GM12878 (cell line): ENCODE data around the gene FGFBP1. TPM values are rescaled to one million over a fixed set of nuclear protein-coding genes. Genes with fewer than 3 reads are reported as not detected.

ENCODE experiments used
- ATAC-seq: fragments of 200-7000 bp; cut with Tn5 transposase; 3 replicates; pipeline ENCODE4 v1.9.1; 2020; ENCODE audit warnings: mild to moderate bottlenecking, moderate library complexity
- BruUV-seq: library from RNA; stranded (reverse); fragments of 400-500 nt; replicated peaks from 2 replicates; lab custom pipeline; 2021; lab: Mats Ljungman, UMichigan
- CTCF ChIA-PET: fragments of 300-600 bp; sonication (Branson Sonifier 250); formaldehyde crosslinking; extraction: SDS; loops from one replicate; lab custom pipeline; 2021; ENCODE audit warnings: inconsistent platforms; lab: Yijun Ruan, JAX
- POLR2A ChIA-PET: fragments of 350-600 bp; formaldehyde crosslinking; extraction: SDS; loops from one replicate; lab custom pipeline; 2021; ENCODE audit warnings: inconsistent platforms; lab: Charles Lee
- RAD21 ChIA-PET: fragments of 300-600 bp; sonication (Branson Sonifier 250); formaldehyde crosslinking; loops from one replicate; lab custom pipeline; 2023; ENCODE audit warnings: antibody characterized with exemption; ENCODE audit not compliant: unreplicated experiment; lab: Charles Lee
- SMC1A ChIA-PET: fragments of 300-600 bp; sonication (Branson Sonifier 250); formaldehyde crosslinking; loops from one replicate; lab custom pipeline; 2023; ENCODE audit not compliant: unreplicated experiment, uncharacterized antibody; lab: Charles Lee
- DNase-seq: peaks from one replicate; pipeline ENCODE4 v3.0.0-alpha.2; 2011; ENCODE audit warnings: low read depth, low spot score
- FAIRE-seq: peaks from 3 replicates; lab custom pipeline; 2011; peaks lifted over from hg19 to GRCh38; lab: Jason Lieb, UNC
- H2AFZ ChIP-seq: 2 replicates; pipeline ENCODE4 v1.6.0; 2011; ENCODE audit warnings: low read depth, low read length, control low read depth; ENCODE audit not compliant: control insufficient read depth
- H3K27ac ChIP-seq: 2 replicates; pipeline ENCODE4 v1.5.1; 2011; ENCODE audit warnings: control low read depth; ENCODE audit not compliant: control insufficient read depth, insufficient read depth
- H3K27me3 ChIP-seq, 2 experiments: replicated peaks in 1 of 2; 2 replicates each; pipeline versions ENCODE4 v1.6.0 to v1.6.1; 2011; ENCODE audit warnings: low read length in 1 of 2; ENCODE audit not compliant: control insufficient read depth in 2 of 2, insufficient read depth in 2 of 2
- H3K36me3 ChIP-seq, 2 experiments: 2 replicates each; pipeline ENCODE4 v1.5.1; 2011; ENCODE audit warnings: low read length in 1 of 2; ENCODE audit not compliant: control insufficient read depth in 2 of 2, insufficient read depth in 2 of 2
- H3K4me1 ChIP-seq: 2 replicates; pipeline ENCODE4 v1.6.1; 2011; ENCODE audit warnings: mild to moderate bottlenecking, low read length, moderate library complexity, mixed read lengths; ENCODE audit not compliant: control insufficient read depth, insufficient read depth
- H3K4me2 ChIP-seq: 2 replicates; pipeline ENCODE4 v1.6.0; 2011; ENCODE audit warnings: control low read depth; ENCODE audit not compliant: control insufficient read depth, insufficient read depth
- H3K4me3 ChIP-seq: fragments of 200-600 bp; sonication (generic); 2 replicates; pipeline ENCODE4 v1.5.1; 2016
- H3K79me2 ChIP-seq: 2 replicates; pipeline ENCODE4 v1.6.0; 2011; ENCODE audit warnings: low read length; ENCODE audit not compliant: control insufficient read depth, insufficient read depth
- H3K9ac ChIP-seq: 2 replicates; pipeline ENCODE4 v1.8.0; 2011; ENCODE audit warnings: low read length, control low read depth, mixed read lengths; ENCODE audit not compliant: control insufficient read depth, insufficient read depth
- H3K9me3 ChIP-seq: replicated peaks from 3 replicates; pipeline ENCODE4 v1.5.1; 2011; ENCODE audit warnings: mild to moderate bottlenecking, low read length; ENCODE audit not compliant: control insufficient read depth, insufficient read depth
- H4K20me1 ChIP-seq: 2 replicates; pipeline ENCODE4 v1.6.0; 2011; ENCODE audit not compliant: control insufficient read depth, insufficient read depth
- BCL11A ChIP-seq: IDR thresholded peaks from 2 replicates; pipeline ENCODE4 v1.6.1; 2011; ENCODE audit warnings: low read depth, low read length
- EGR1 ChIP-seq, 2 experiments: IDR thresholded peaks; 1 replicate in 1 of 2; 2 replicates in 1 of 2; pipeline ENCODE4 v1.6.1; 2011 to 2012; ENCODE audit warnings: low read depth in 2 of 2, low read length in 2 of 2, borderline replicate concordance in 1 of 2, mild to moderate bottlenecking in 1 of 2, moderate library complexity in 1 of 2
- RCOR1 ChIP-seq: conservative IDR thresholded peaks from 2 replicates; pipeline ENCODE4 v1.6.1; 2012; ENCODE audit warnings: low read depth, low read length, improper control_type of control experiment
- SIN3A ChIP-seq: IDR thresholded peaks from 2 replicates; pipeline ENCODE4 v1.6.1; 2012; ENCODE audit warnings: low read depth, low read length, improper control_type of control experiment
- STAT1 ChIP-seq: fragments of 450-650 bp; conservative IDR thresholded peaks from 2 replicates; pipeline ENCODE4 v1.6.1; 2014; ENCODE audit warnings: antibody characterized with exemption, mild to moderate bottlenecking
- ZBTB33 ChIP-seq: fragments of 450-650 bp; IDR thresholded peaks from 2 replicates; pipeline ENCODE4 v1.6.1; 2017; ENCODE audit warnings: mild to moderate bottlenecking
- WGBS: methylation state at CpG from one replicate; pipeline ENCODE4 v1.1.6; 2016; ENCODE audit warnings: low lambda C conversion rate; ENCODE audit not compliant: insufficient replicate concordance, insufficient coverage; ENCODE audit errors: missing lambda C conversion rate; 5-methylcytosine and 5-hydroxymethylcytosine counted together
- in situ Hi-C: fragments of 300-500 bp; cut with MboI; formaldehyde crosslinking; loops from 9 replicates; pipeline ENCODE4 v1.14.3; 2018; ENCODE audit warnings: mixed read lengths
- intact Hi-C: fragments of 100-400 bp; cut with micrococcal nuclease; formaldehyde crosslinking; loops from one replicate; pipeline ENCODE4 v1.14.2; 2022; ENCODE audit not compliant: unreplicated experiment
- polyA plus RNA-seq, 11 experiments: library from polyadenylated mRNA; depleted of rRNA in 4 of 11; unstranded in 6 of 11; stranded (reverse) in 5 of 11; fragments of >200 nt; fragmentation: Nextera tagmentation in 4 of 11; fragmentation: Illumina TruSeq in 1 of 11; extraction: Ambion mirVana in 4 of 11; extraction: Trizol in 1 of 11; gene quantifications; 1 replicate in 1 of 11; 2 replicates in 10 of 11; pipeline versions ENCODE4 v1.2.1 to v1.2.3, GENCODE V29; 2011 to 2016; ENCODE audit warnings: inconsistent platforms in 2 of 11, missing spikeins in 2 of 11, low read depth in 1 of 11
- total RNA-seq, 4 experiments: library from RNA; depleted of rRNA in 3 of 4; stranded (reverse); fragments of >200 nt in 3 of 4; fragmentation: Illumina TruSeq in 1 of 4; extraction: Trizol in 1 of 4; gene quantifications; 2 replicates each; pipeline versions ENCODE4 v1.2.1 to v1.2.3, GENCODE V29; 2013 to 2021
- TF ChIP-seq, protein P1 (sequence below): fragments of 150-350 bp; IDR thresholded peaks from 2 replicates; pipeline ENCODE4 v1.6.1; 2016; ENCODE audit warnings: low read depth, low read length

Gene FGFBP1
- total and polyA plus RNA-seq, 10 of the 15 experiments (the other 5 are each of a cell fraction or from before 2014, with no cell fraction given): 0.09 to 0.11 (median 0.09) TPM; not detected in 7

GRCh38 chr4:15910155-15910940 lies 28.2 kb downstream of the FGFBP1 start:
- intact Hi-C loops (no loop called here), in situ Hi-C loops (no loop called here)
- TF ChIP-seq EGR1 (IDR thresholded peaks at IDR 0.05; ENCODE audit: borderline replicate concordance in 1 of 2, low read depth in 2 of 2, low read length in 2 of 2): no peak
- no peak for TF ChIP-seq SIN3A
- no peak for TF ChIP-seq RCOR1
- TF ChIP-seq, protein P1, sequence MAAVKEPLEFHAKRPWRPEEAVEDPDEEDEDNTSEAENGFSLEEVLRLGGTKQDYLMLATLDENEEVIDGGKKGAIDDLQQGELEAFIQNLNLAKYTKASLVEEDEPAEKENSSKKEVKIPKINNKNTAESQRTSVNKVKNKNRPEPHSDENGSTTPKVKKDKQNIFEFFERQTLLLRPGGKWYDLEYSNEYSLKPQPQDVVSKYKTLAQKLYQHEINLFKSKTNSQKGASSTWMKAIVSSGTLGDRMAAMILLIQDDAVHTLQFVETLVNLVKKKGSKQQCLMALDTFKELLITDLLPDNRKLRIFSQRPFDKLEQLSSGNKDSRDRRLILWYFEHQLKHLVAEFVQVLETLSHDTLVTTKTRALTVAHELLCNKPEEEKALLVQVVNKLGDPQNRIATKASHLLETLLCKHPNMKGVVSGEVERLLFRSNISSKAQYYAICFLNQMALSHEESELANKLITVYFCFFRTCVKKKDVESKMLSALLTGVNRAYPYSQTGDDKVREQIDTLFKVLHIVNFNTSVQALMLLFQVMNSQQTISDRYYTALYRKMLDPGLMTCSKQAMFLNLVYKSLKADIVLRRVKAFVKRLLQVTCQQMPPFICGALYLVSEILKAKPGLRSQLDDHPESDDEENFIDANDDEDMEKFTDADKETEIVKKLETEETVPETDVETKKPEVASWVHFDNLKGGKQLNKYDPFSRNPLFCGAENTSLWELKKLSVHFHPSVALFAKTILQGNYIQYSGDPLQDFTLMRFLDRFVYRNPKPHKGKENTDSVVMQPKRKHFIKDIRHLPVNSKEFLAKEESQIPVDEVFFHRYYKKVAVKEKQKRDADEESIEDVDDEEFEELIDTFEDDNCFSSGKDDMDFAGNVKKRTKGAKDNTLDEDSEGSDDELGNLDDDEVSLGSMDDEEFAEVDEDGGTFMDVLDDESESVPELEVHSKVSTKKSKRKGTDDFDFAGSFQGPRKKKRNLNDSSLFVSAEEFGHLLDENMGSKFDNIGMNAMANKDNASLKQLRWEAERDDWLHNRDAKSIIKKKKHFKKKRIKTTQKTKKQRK: no peak
- TF ChIP-seq ZBTB33: no peak
- no peak for TF ChIP-seq BCL11A
- no peak for TF ChIP-seq STAT1
- no peak for DNase-seq
- Histone ChIP-seq H3K4me3 (no peak overlapping the region), H3K27me3 (no peaks in the 10 kb centered on the region; a peak in 1 of 4 replicates), H3K9me3 (no peaks in the 10 kb centered on the region), H3K27ac (no peak overlapping the region), H3K79me2 (no peaks in the 10 kb centered on the region), H3K4me1 (no peaks in the 10 kb centered on the region), H3K36me3 (no peaks in the 10 kb centered on the region), H4K20me1 (no peaks in the 10 kb centered on the region), H3K4me2 (no peak overlapping the region), H2AFZ (no peak overlapping the region), H3K9ac (no peak overlapping the region)
- ATAC-seq: no peak
- SMC1A ChIA-PET: interaction anchor here (0.6 to 1.9 kb wide), 3 partner anchors 21 to 1030 kb away, joined by 3 to 5 read pairs (median 3); no protein-coding TSS in a partner anchor
- POLR2A ChIA-PET: no interaction called here
- CTCF ChIA-PET: interaction anchor here (0.6 to 1.0 kb wide), 3 partner anchors 27 to 124 kb away, joined by 3 read pairs; no protein-coding TSS in a partner anchor
- RAD21 ChIA-PET: interaction anchor here (0.8 kb wide), 1 partner anchor 27 kb away, joined by 3 read pairs; no protein-coding TSS in a partner anchor
- 30% methylated on average over 6 of the region's 6 CpGs for WGBS
- no TSS peak for BruUV-seq
- no peak for FAIRE-seq
